Activated T-cell treated with anti-CD3 and anti-CD28 coated beads, Interleukin-2, amount 50 U/mL, for 72 hours (primary cell): ENCODE data around the gene ANGPT4. TPM values are rescaled to one million over a fixed set of nuclear protein-coding genes. Genes with fewer than 3 reads are reported as not detected.

Experiments
- ATAC-seq, 2 donors: fragments of 150-1000 bp; cut with Tn5 transposase; replicated peaks in 1 of 2; 2 replicates each; pipeline ENCODE4 v1.10.0; 2021; ENCODE audit warnings: moderate library complexity in 2 of 2, mild to moderate bottlenecking in 1 of 2
- DNase-seq, 2 donors: peaks; one replicate each; pipeline ENCODE4 v3.0.0; 2021 to 2022; ENCODE audit warnings: mixed read lengths in 1 of 2
- H3K27ac Mint-ChIP-seq: one replicate; pipeline ENCODE4 v1.8.0; 2022; ENCODE audit warnings: mild to moderate bottlenecking, moderate library complexity, mixed read lengths
- H3K27me3 Mint-ChIP-seq: one replicate; pipeline ENCODE4 v1.8.0; 2022; ENCODE audit warnings: low read depth, mixed read lengths
- H3K36me3 Mint-ChIP-seq, 2 donors: one replicate each; pipeline ENCODE4 v1.8.0; 2022; ENCODE audit warnings: mixed read lengths in 2 of 2, mild to moderate bottlenecking in 1 of 2; ENCODE audit not compliant: insufficient read depth in 2 of 2
- H3K4me1 Mint-ChIP-seq: one replicate; pipeline ENCODE4 v1.8.0; 2022; ENCODE audit warnings: low read depth, mixed read lengths
- H3K4me3 Mint-ChIP-seq, 2 donors: one replicate each; pipeline ENCODE4 v1.8.0; 2022; ENCODE audit warnings: mild to moderate bottlenecking in 2 of 2, mixed read lengths in 2 of 2, moderate library complexity in 2 of 2
- H3K9me3 Mint-ChIP-seq, 2 donors: one replicate each; pipeline ENCODE4 v1.8.0; 2022; ENCODE audit warnings: mixed read lengths in 2 of 2
- total RNA-seq, 2 donors: library from RNA; stranded (reverse); gene quantifications; one replicate each; pipeline ENCODE4 v1.2.3, GENCODE V29; 2022

The ANGPT4 gene
- total RNA-seq, 2 donors from 2014 or later: not detected

- no peak for ATAC-seq
- no peak for DNase-seq
- Mint-ChIP-seq H3K9me3 (no peaks in the 10 kb centered on the region), H3K4me1 (no peaks in the 10 kb centered on the region), H3K27me3 (peaks cover 42% of the 10 kb centered on the region), H3K4me3 (no peak overlapping the region), H3K27ac (no peak overlapping the region), H3K36me3 (no peaks in the 10 kb centered on the region)
Measured at GRCh38 chr20:952196-952795, 36.2 kb upstream of the ANGPT4 start.

GRCh38 chr20:951384-952169 lies 35.4 kb upstream of the ANGPT4 start:
- Mint-ChIP-seq H3K4me1 (no peaks in the 10 kb centered on the region), H3K4me3 (no peak overlapping the region), H3K36me3 (no peaks in the 10 kb centered on the region), H3K27ac (no peak overlapping the region), H3K27me3 (peaks cover 36% of the 10 kb centered on the region), H3K9me3 (no peaks in the 10 kb centered on the region)
- DNase-seq: no peak
- ATAC-seq: no peak

GRCh38 chr20:949717-950116 lies 33.6 kb upstream of the ANGPT4 start:
- H3K4me1 Mint-ChIP-seq: no peaks in the 10 kb centered on the region
- no peaks in the 10 kb centered on the region for H3K36me3 Mint-ChIP-seq
- peaks cover 20% of the 10 kb centered on the region for H3K27me3 Mint-ChIP-seq
- no peak overlapping the region for H3K27ac Mint-ChIP-seq
- H3K9me3 Mint-ChIP-seq: no peaks in the 10 kb centered on the region
- DNase-seq: no peak
- no peak overlapping the region for H3K4me3 Mint-ChIP-seq
- no peak for ATAC-seq

- Mint-ChIP-seq H3K9me3 (no peaks in the 10 kb centered on the region), H3K27me3 (peaks cover 10% of the 10 kb centered on the region), H3K4me1 (no peaks in the 10 kb centered on the region), H3K27ac (no peak overlapping the region), H3K4me3 (no peak overlapping the region), H3K36me3 (no peaks in the 10 kb centered on the region)
- no peak for DNase-seq
- no peak for ATAC-seq
Measured at GRCh38 chr20:946826-947225, 30.7 kb upstream of the ANGPT4 start.

GRCh38 chr20:945841-946240 lies 29.7 kb upstream of the ANGPT4 start:
- Mint-ChIP-seq H3K36me3 (no peaks in the 10 kb centered on the region), H3K4me3 (no peak overlapping the region), H3K9me3 (no peaks in the 10 kb centered on the region), H3K27ac (no peak overlapping the region), H3K27me3 (peaks cover 10% of the 10 kb centered on the region), H3K4me1 (no peaks in the 10 kb centered on the region)
- DNase-seq (no peak), ATAC-seq (no peak)

- Mint-ChIP-seq H3K4me1 (no peaks in the 10 kb centered on the region), H3K27ac (no peak overlapping the region), H3K4me3 (no peak overlapping the region), H3K27me3 (peaks cover 10% of the 10 kb centered on the region), H3K36me3 (no peaks in the 10 kb centered on the region), H3K9me3 (no peaks in the 10 kb centered on the region)
- ATAC-seq (no peak), DNase-seq (no peak)
Measured at GRCh38 chr20:944774-945410, 28.8 kb upstream of the ANGPT4 start.

- Mint-ChIP-seq H3K27ac (no peak overlapping the region), H3K4me3 (no peak overlapping the region), H3K9me3 (no peaks in the 10 kb centered on the region), H3K36me3 (no peaks in the 10 kb centered on the region), H3K27me3 (peaks cover 6% of the 10 kb centered on the region), H3K4me1 (no peaks in the 10 kb centered on the region)
- ATAC-seq (no peak), DNase-seq (no peak)
Measured at GRCh38 chr20:944148-944547, 28.0 kb upstream of the ANGPT4 start.

- H3K4me3 Mint-ChIP-seq: no peak overlapping the region
- H3K36me3 Mint-ChIP-seq: no peaks in the 10 kb centered on the region
- no peaks in the 10 kb centered on the region for H3K27me3 Mint-ChIP-seq
- ATAC-seq (no peak), DNase-seq (no peak)
- H3K4me1 Mint-ChIP-seq: no peaks in the 10 kb centered on the region
- H3K9me3 Mint-ChIP-seq: no peaks in the 10 kb centered on the region
- no peak overlapping the region for H3K27ac Mint-ChIP-seq
Measured at GRCh38 chr20:942611-943010, 26.5 kb upstream of the ANGPT4 start.

GRCh38 chr20:940926-941325 lies 24.8 kb upstream of the ANGPT4 start:
- Mint-ChIP-seq H3K36me3 (no peaks in the 10 kb centered on the region), H3K4me1 (no peaks in the 10 kb centered on the region), H3K4me3 (no peak overlapping the region), H3K27ac (no peak overlapping the region), H3K9me3 (no peaks in the 10 kb centered on the region), H3K27me3 (no peaks in the 10 kb centered on the region)
- no peak for ATAC-seq
- DNase-seq: no peak

GRCh38 chr20:939606-940005 lies 23.5 kb upstream of the ANGPT4 start:
- Mint-ChIP-seq H3K9me3 (no peaks in the 10 kb centered on the region), H3K4me3 (no peak overlapping the region), H3K36me3 (no peaks in the 10 kb centered on the region), H3K4me1 (no peaks in the 10 kb centered on the region), H3K27me3 (no peaks in the 10 kb centered on the region), H3K27ac (no peak overlapping the region)
- ATAC-seq (no peak), DNase-seq (no peak)

- ATAC-seq (no peak), DNase-seq (no peak)
- peaks cover 3 to 8% of the 10 kb centered on the region in 2 donors for H3K36me3 Mint-ChIP-seq
- H3K27me3 Mint-ChIP-seq: no peaks in the 10 kb centered on the region
- no peaks in the 10 kb centered on the region for H3K4me1 Mint-ChIP-seq
- H3K27ac Mint-ChIP-seq: no peak overlapping the region
- peaks cover 3 to 8% of the 10 kb centered on the region in 2 donors for H3K9me3 Mint-ChIP-seq
- H3K4me3 Mint-ChIP-seq: no peak overlapping the region
Measured at GRCh38 chr20:934186-934840, 18.2 kb upstream of the ANGPT4 start.

- ATAC-seq: no peak
- H3K36me3 Mint-ChIP-seq: peaks cover 3 to 8% of the 10 kb centered on the region in 2 donors
- no peak overlapping the region for H3K27ac Mint-ChIP-seq
- H3K4me3 Mint-ChIP-seq: no peak overlapping the region
- no peak for DNase-seq
- H3K27me3 Mint-ChIP-seq: no peaks in the 10 kb centered on the region
- H3K4me1 Mint-ChIP-seq: no peaks in the 10 kb centered on the region
- peaks cover 3 to 8% of the 10 kb centered on the region in 2 donors for H3K9me3 Mint-ChIP-seq
Measured at GRCh38 chr20:933029-933428, 16.9 kb upstream of the ANGPT4 start.

GRCh38 chr20:931401-931800 lies 15.3 kb upstream of the ANGPT4 start:
- Mint-ChIP-seq H3K27ac (no peak overlapping the region), H3K4me3 (no peak overlapping the region), H3K4me1 (no peaks in the 10 kb centered on the region), H3K27me3 (peaks cover 8% of the 10 kb centered on the region), H3K9me3 (peaks cover 3 to 8% of the 10 kb centered on the region in 2 donors), H3K36me3 (peaks cover 3 to 8% of the 10 kb centered on the region in 2 donors)
- ATAC-seq: no peak
- DNase-seq: no peak
